Activated CD4-positive, alpha-beta T cell treated with anti-CD3 and anti-CD28 coated beads for 36 hours (primary cell): ENCODE measurements around the gene FNIP2. TPM values are rescaled to one million over a fixed set of nuclear protein-coding genes. Genes with fewer than 3 reads are reported as not detected.

Experiments
- ATAC-seq: fragments of 200-7000 bp; cut with Tn5 transposase; one replicate; pipeline ENCODE4 v1.10.0; 2021; ENCODE audit warnings: mild to moderate bottlenecking, moderate library complexity
- CTCF ChIA-PET: fragments of 350-600 bp; sonication (Branson Sonifier 250); formaldehyde crosslinking; loops from one replicate; lab custom pipeline; 2021; ENCODE audit warnings: antibody characterized with exemption; lab: Charles Lee
- POLR2A ChIA-PET: fragments of 350-600 bp; sonication (Branson Sonifier 250); formaldehyde crosslinking; loops from one replicate; lab custom pipeline; 2021; ENCODE audit warnings: antibody characterized with exemption, inconsistent platforms; lab: Charles Lee
- DNase-seq: peaks from one replicate; pipeline ENCODE4 v3.0.0-alpha.2; 2020
- H3K27ac Mint-ChIP-seq: one replicate; pipeline ENCODE4 v1.8.0; 2021; ENCODE audit warnings: mixed read lengths
- H3K27me3 Mint-ChIP-seq: one replicate; pipeline ENCODE4 v1.8.0; 2021; ENCODE audit warnings: mixed read lengths
- H3K36me3 Mint-ChIP-seq: one replicate; pipeline ENCODE4 v1.8.0; 2021; ENCODE audit warnings: low read depth, mixed read lengths
- H3K4me1 Mint-ChIP-seq: one replicate; pipeline ENCODE4 v1.8.0; 2021; ENCODE audit warnings: mixed read lengths
- H3K4me3 Mint-ChIP-seq: one replicate; pipeline ENCODE4 v1.8.0; 2021; ENCODE audit warnings: mild to moderate bottlenecking, moderate library complexity, mixed read lengths
- H3K9me3 Mint-ChIP-seq: one replicate; pipeline ENCODE4 v1.8.0; 2021; ENCODE audit warnings: low read depth, mixed read lengths
- intact Hi-C, 2 experiments: fragments of 100-400 bp; cut with DNase I in 1 of 2; cut with micrococcal nuclease in 1 of 2; formaldehyde crosslinking; loops; one replicate each; pipeline versions ENCODE4 v1.14.2 to v1.15.1; 2022 to 2024; cut with DNase I, micrococcal nuclease
- total RNA-seq, 2 experiments: library from RNA; stranded (reverse); gene quantifications; one replicate each; pipeline ENCODE4 v1.2.3, GENCODE V29; 2021

Gene FNIP2
- total RNA-seq, 2 experiments from 2014 or later, result 11.6 to 13.0 TPM

DNA sequence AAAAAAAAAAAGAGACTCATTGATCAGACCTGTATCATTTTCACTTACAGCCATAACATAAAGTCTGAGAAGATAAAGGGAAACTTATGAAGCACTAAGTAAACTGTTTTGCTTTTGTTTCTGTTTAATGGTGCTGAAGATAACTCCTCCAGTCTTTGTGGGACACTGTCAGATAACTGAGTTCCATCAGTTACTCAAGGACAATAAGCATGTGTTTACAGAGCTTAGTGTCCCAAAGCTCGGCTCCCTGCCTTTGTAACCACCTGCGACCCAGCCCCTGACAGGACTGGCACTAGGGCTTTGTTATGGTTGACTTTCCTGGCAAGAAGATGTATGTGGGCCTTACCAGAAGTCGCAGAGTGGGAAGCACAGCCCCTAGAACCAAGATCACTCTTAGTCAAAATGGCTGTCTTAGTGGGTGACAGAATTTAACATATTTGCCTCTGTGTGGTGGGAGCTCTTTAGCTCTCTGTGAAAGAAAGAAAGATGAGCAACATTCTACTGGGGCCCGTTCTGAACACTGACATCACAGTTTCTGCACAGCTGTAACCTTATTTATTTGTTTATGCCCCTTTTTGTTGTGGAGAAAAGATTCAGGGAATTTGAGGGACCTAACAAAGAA, 68.1 kb downstream of the FNIP2 start:
- CTCF ChIA-PET, result interaction anchor here (0.6 to 0.8 kb wide), 2 partner anchors 15 to 31 kb away, joined by 4 to 6 read pairs; no protein-coding TSS in a partner anchor
- ATAC-seq, result no peak

DNA sequence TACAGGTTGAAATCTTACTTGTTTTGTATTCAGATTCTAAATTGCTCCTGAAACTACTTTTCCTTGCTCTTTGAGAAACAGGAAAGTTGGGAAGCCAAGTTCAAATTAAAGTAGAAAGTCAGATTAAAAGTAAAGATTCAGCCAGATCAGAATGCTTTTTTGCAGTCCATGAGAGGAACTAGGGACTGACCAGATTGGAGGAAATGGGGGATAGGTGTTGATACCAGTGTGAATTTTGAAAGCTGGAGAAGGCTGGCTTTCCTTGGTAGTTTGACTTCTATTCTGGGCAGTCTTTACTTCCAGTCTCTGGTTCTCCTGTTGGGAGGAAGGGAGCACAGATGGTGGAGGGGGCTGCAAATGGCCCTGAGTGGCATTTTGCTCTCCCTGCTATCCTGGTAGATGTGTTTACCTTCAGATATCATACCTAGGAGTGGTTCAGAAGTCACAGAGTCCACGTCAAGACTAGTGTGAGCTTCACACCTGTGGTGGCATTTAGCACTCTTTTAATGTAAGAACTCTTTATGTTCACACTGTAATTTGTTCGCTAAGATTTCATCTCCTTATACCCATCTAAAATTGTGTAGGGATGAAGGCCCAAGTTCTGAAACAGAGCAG, 68.8 kb downstream of the FNIP2 start:
- Mint-ChIP-seq H3K27me3 (no peaks in the 10 kb centered on the region), H3K4me1 (no peaks in the 10 kb centered on the region), H3K27ac (no peak overlapping the region), H3K4me3 (no peak overlapping the region), H3K9me3 (no peaks in the 10 kb centered on the region), H3K36me3 (peaks cover 12% of the 10 kb centered on the region)
- ChIA-PET POLR2A (interaction anchor here (0.6 kb wide), 1 partner anchor 159 kb away, joined by 3 read pairs; no protein-coding TSS in a partner anchor), CTCF (interaction anchor here (0.6 to 0.9 kb wide), 4 partner anchors 14 to 113 kb away, joined by 4 to 6 read pairs (median 4); no protein-coding TSS in a partner anchor)
- no peak for ATAC-seq
- DNase-seq, result no peak
- intact Hi-C loops, result no loop called here

More for the DNA sequence above, 68.1 kb downstream of the FNIP2 start:
- H3K27ac Mint-ChIP-seq, result no peak overlapping the region
- no peaks in the 10 kb centered on the region for H3K27me3 Mint-ChIP-seq
- peaks cover 13% of the 10 kb centered on the region for H3K36me3 Mint-ChIP-seq
- POLR2A ChIA-PET, result no interaction called here
- H3K4me3 Mint-ChIP-seq, result no peak overlapping the region
- no peak for DNase-seq
- intact Hi-C loops, result no loop called here
- no peaks in the 10 kb centered on the region for H3K4me1 Mint-ChIP-seq
- H3K9me3 Mint-ChIP-seq, result no peaks in the 10 kb centered on the region

DNA sequence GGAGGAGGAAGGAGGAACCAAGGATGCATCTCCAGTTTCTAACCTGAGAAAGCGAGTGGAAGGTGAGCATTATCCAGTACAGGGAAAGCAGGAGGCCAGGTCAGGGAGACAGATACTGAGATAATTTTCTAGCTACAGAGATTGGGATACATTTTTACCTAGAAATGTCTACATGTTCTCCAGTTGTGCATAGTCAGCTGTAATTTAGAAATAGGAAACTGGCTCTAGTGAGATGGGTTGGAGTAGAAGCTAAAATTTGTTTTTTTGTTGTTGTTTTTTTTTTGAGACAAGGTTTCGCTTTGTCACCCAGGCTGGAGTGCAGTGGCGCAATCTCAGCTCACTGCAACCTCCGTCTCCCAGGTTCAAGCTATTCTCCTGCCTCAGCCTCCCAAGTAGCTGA, 71.3 kb downstream of the FNIP2 start:
- H3K4me1 Mint-ChIP-seq, result no peaks in the 10 kb centered on the region
- DNase-seq, result no peak
- POLR2A ChIA-PET, result no interaction called here
- H3K27ac Mint-ChIP-seq, result no peak overlapping the region
- intact Hi-C loops, result no loop called here
- H3K27me3 Mint-ChIP-seq, result no peaks in the 10 kb centered on the region
- CTCF ChIA-PET, result interaction anchor here (0.6 to 2.7 kb wide), 8 partner anchors 9 to 1609 kb away, joined by 3 to 11 read pairs (median 3); no protein-coding TSS in a partner anchor
- ATAC-seq, result no peak
- H3K36me3 Mint-ChIP-seq, result peaks cover 14% of the 10 kb centered on the region
- H3K4me3 Mint-ChIP-seq, result no peak overlapping the region
- no peaks in the 10 kb centered on the region for H3K9me3 Mint-ChIP-seq

DNA sequence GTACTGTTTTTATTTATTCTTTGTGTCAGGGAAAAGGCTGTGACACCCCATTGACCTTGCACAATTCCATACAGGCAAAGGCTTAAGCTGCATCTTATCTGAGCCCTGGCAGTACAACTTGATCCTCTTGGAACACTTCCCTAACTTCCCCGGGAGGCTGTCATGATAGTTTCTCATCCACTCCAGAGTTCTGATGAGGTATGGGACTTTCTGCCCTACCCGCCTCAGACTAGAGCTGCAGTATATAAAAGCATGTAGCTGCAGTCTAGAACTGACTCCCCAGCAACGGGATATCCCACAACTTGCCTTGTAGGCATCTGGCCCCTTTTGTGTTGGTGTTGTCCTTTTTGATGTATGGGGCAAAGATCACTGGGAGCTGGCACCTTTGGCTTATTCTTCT, 72.7 kb downstream of the FNIP2 start:
- POLR2A ChIA-PET, result no interaction called here
- no peak for DNase-seq
- CTCF ChIA-PET, result interaction anchor here (2.2 to 2.7 kb wide), 2 partner anchors 8 to 10 kb away, joined by 9 to 11 read pairs; no protein-coding TSS in a partner anchor
- no peaks in the 10 kb centered on the region for H3K27me3 Mint-ChIP-seq
- intact Hi-C loops, result no loop called here
- no peak overlapping the region for H3K4me3 Mint-ChIP-seq
- H3K4me1 Mint-ChIP-seq, result no peaks in the 10 kb centered on the region
- H3K27ac Mint-ChIP-seq, result no peak overlapping the region
- no peaks in the 10 kb centered on the region for H3K9me3 Mint-ChIP-seq
- no peak for ATAC-seq
- H3K36me3 Mint-ChIP-seq, result peaks cover 10% of the 10 kb centered on the region

DNA sequence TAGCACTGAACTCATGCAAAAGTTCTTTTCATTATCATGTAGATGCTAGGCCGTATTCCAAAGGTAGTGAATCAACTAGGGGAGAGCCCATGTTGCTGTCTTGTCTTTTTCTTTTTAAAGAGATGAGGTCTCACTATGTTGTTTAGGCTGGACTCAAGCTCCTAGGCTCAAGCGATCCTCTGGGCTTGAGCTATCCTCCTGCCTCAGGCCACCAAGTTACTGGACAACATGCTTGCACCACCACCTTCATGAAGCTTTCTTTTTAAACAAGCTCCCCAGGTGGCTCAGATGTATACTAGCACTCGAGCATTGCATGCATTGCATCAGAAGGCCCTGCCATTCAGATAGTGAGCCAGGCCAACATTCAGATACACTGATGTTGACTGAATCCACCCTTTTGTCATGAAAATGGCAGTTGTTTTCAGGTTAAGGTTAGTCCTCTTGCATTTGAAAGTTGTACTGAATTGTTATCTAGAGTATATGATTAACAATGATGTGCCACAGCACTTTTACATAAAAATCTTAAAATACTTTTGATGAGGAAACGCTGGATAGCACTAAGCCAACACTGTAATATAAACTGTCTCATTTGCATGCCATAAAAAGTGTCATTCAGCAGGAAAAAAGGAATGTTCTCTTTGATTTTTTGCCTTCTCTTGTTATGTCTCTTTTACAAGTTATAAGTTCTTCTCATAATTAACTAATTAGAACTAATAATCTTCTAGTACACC, 76.7 kb downstream of the FNIP2 start:
- DNase-seq (no peak), ATAC-seq (no peak)
- peaks cover 8% of the 10 kb centered on the region for H3K4me1 Mint-ChIP-seq
- H3K27ac Mint-ChIP-seq, result no peak overlapping the region
- no peak overlapping the region for H3K4me3 Mint-ChIP-seq
- H3K36me3 Mint-ChIP-seq, result peaks cover 2% of the 10 kb centered on the region
- intact Hi-C loops, result no loop called here
- ChIA-PET CTCF (interaction anchor here (0.6 to 1.8 kb wide), 2 partner anchors 18 to 121 kb away, joined by 3 to 4 read pairs; no protein-coding TSS in a partner anchor), POLR2A (interaction anchor here (0.6 to 1.2 kb wide), 2 partner anchors 22 to 276 kb away, joined by 3 read pairs; no protein-coding TSS in a partner anchor)
- no peaks in the 10 kb centered on the region for H3K27me3 Mint-ChIP-seq
- no peaks in the 10 kb centered on the region for H3K9me3 Mint-ChIP-seq

DNA sequence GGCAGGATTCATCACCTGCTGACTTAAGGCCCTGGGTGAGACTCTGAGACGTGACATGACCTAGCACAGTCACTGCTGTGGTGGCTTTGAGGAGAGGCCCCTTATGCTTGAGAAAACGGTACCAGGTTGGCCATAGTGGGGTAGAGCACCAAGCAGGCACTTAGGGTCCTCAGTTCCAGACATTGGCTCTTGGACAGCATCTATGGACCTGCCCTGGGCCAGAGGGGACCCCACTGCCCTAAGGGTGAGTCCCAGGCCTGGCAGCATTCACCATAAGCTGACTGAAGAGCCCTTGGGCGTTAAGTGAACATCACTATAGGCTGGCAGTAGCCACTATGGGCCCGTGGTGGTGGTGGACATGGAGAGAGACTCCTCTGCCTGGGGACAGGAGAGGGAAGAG, 78.7 kb downstream of the FNIP2 start:
- Mint-ChIP-seq H3K27me3 (no peaks in the 10 kb centered on the region), H3K9me3 (no peaks in the 10 kb centered on the region), H3K36me3 (peaks cover 2% of the 10 kb centered on the region), H3K4me3 (no peak overlapping the region), H3K27ac (no peak overlapping the region), H3K4me1 (peaks cover 11% of the 10 kb centered on the region)
- ATAC-seq (no peak), DNase-seq (no peak)
- CTCF ChIA-PET, result no interaction called here
- POLR2A ChIA-PET, result no interaction called here
- intact Hi-C loops, result no loop called here

DNA sequence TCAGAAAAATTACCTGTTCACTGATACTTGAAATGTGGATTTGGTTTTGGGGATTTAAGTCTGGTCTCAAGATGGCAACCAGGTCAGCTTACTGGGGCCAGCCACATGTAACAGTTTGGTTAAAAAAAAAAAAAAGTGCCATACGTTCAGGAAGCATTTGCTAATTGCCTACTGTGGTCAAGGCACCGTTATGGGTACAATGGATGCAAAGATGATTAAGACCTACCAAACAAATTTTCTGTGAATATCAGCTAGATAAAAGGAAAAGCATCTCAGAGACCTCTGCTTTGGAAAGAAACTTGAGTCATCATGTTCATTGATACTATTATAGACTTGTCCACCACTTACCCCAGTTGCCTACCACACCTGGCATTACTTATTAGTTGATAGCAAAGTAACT, 80.9 kb downstream of the FNIP2 start:
- Mint-ChIP-seq H3K36me3 (no peaks in the 10 kb centered on the region), H3K4me1 (peaks cover 11% of the 10 kb centered on the region), H3K27me3 (no peaks in the 10 kb centered on the region), H3K27ac (no peak overlapping the region), H3K9me3 (no peaks in the 10 kb centered on the region), H3K4me3 (no peak overlapping the region)
- DNase-seq, result no peak
- CTCF ChIA-PET, result interaction anchor here (0.6 to 1.7 kb wide), 8 partner anchors 9 to 354 kb away, joined by 3 to 11 read pairs (median 3); no protein-coding TSS in a partner anchor
- ATAC-seq, result no peak
- intact Hi-C loops, result loop anchor here (1.0 to 5.0 kb wide), 7 partner anchors 23 to 597 kb away; partner anchors contain the start of genes FNIP2 (in 2 of the 2), C4orf46 (in 1 of the 2), ETFDH (in 1 of the 2) and PPID (in 1 of the 2)
- POLR2A ChIA-PET, result no interaction called here

DNA sequence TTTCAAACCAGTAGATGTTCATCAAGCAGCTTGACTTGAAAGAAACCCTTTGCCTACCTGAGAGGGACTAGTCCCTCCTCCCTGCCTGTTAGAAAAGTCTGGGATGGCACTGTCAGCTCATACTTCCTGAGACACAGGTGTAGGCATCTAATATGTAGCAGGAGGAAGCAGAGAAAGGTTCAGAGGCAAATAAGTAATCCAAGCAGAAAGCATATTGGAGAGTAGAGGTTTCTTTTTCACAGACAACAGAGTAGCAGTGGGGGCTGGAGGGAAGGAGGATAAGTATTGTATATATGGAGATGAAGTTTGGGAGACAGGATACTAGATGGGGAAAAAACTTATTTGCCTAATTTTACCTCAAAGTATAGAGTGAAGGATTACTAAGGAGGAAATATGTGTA, 81.5 kb downstream of the FNIP2 start:
- H3K27me3 Mint-ChIP-seq, result no peaks in the 10 kb centered on the region
- H3K4me3 Mint-ChIP-seq, result no peak overlapping the region
- ChIA-PET POLR2A (no interaction called here), CTCF (interaction anchor here (0.5 to 1.7 kb wide), 12 partner anchors 8 to 351 kb away, joined by 3 to 11 read pairs (median 3); no protein-coding TSS in a partner anchor)
- intact Hi-C loops, result loop anchor here (1.0 to 5.0 kb wide), 6 partner anchors 82 to 598 kb away; partner anchors contain the start of genes FNIP2 (in 2 of the 2), C4orf46 (in 1 of the 2), ETFDH (in 1 of the 2) and PPID (in 1 of the 2)
- no peaks in the 10 kb centered on the region for H3K9me3 Mint-ChIP-seq
- no peaks in the 10 kb centered on the region for H3K36me3 Mint-ChIP-seq
- H3K4me1 Mint-ChIP-seq, result peaks cover 11% of the 10 kb centered on the region
- ATAC-seq (no peak), DNase-seq (no peak)
- H3K27ac Mint-ChIP-seq, result no peak overlapping the region

DNA sequence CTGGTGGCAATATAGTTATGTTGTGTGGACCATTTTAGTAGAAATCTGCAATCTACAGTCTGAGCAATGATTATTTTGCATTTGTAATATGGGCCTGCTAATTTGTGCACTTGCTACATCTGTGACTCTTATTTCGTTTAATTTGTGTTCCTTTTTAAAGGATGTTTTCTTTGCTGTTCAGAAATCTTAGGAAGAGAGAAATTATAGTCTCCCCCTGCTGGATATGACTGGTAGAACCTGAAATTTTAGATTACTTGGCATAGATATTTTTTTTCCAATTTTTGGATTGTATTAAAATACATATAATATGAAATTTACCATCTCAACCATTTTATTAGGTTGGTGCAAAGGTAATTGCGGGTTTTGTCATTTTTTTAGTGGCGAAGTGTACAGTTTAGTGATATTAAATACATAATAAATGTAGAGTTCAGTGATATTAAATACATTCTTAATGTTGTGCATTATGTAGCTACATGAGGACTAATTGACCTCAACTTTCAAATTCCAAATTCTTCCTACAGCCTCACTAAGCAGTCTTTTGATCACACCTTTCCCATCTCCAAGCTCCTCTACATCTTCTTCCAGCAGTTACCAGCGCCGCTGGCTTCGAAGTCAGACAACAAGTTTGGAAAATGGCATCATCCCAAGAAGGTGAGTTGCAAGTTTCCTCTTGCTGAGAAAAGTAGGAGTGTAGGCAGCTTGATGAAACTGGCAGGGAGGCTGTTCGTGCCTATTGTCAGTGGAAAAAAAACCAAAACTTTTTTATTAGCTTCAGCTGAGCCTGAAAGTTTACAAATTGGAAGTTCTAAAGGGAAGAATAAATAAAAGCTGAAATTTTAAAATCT, 82.2 kb downstream of the FNIP2 start:
- CTCF ChIA-PET, result interaction anchor here (0.5 to 2.0 kb wide), 36 partner anchors 9 to 1247 kb away, joined by 3 to 21 read pairs (median 4); no protein-coding TSS in a partner anchor
- DNase-seq (no peak), ATAC-seq (no peak)
- Mint-ChIP-seq H3K27me3 (no peaks in the 10 kb centered on the region), H3K4me1 (peaks cover 11% of the 10 kb centered on the region), H3K27ac (no peak overlapping the region), H3K4me3 (no peak overlapping the region), H3K36me3 (no peaks in the 10 kb centered on the region), H3K9me3 (no peaks in the 10 kb centered on the region)
- POLR2A ChIA-PET, result no interaction called here
- intact Hi-C loops, result loop anchor here (1.0 to 5.0 kb wide), 6 partner anchors 82 to 598 kb away; partner anchors contain the start of genes FNIP2 (in 2 of the 2), C4orf46 (in 1 of the 2), ETFDH (in 1 of the 2) and PPID (in 1 of the 2)

DNA sequence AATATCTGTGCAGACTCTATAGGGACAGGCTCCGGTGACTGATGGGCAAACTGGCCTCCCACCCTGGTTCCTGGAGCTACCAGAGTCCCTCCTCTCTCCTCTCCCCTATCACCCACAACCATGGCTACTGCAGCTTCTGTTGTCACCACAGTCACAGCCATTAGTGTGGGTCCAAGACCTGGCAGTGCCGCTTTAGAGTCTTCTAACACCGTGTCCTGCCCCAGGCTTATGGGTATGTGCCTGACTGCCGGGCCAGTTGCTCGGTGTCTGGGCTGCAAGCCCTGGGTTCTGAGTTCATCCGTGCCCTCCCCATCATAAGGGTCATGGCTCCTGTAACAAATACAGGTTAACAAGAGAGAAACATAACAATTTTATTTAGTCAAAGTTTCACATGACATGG, 85.4 kb downstream of the FNIP2 start:
- Mint-ChIP-seq H3K27me3 (no peaks in the 10 kb centered on the region), H3K4me3 (no peak overlapping the region), H3K4me1 (peaks cover 11% of the 10 kb centered on the region), H3K27ac (no peak overlapping the region), H3K9me3 (no peaks in the 10 kb centered on the region), H3K36me3 (peaks cover 5% of the 10 kb centered on the region)
- intact Hi-C loops, result loop anchor here in 1 of 2 experiments (5.0 kb wide), 1 partner anchor 182 kb away; the partner anchor contains the start of genes C4orf46 and ETFDH
- ATAC-seq (no peak), DNase-seq (no peak)
- ChIA-PET POLR2A (no interaction called here), CTCF (interaction anchor here (1.2 kb wide), 1 partner anchor 349 kb away, joined by 5 read pairs; no protein-coding TSS in a partner anchor)
